ENCODE measurements around the gene INS.

Gene INS

GRCh38 chr11:2113776-2114175 lies 47.2 kb downstream of the INS start:
- no peak for DNase-seq

DNA sequence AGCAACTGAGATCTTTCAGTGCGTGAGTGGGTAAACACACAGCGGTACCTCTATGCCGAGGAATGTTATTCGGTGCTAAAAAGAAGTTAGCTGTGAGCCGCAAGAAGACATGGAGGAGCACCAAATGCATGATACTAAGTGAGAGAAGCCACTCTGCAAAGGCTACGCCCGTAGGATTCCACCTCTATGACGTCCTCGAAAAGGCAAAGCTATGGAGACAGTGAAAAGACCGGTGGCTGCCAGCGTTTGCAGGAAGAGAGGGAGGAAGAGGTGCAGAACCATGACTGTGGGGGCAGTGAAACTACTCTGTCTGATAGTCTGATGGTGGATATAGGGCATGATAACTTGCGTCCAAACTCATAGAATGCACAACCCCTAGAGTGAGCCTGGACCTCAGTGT lies 50.5 kb downstream of the INS start:
- DNase-seq: no peak

All from retina (tissue), 1 donor.